ENCODE data around the gene RGS10. TPM values are rescaled to one million over a fixed set of nuclear protein-coding genes. Genes with fewer than 3 reads are reported as not detected.

RGS10 gene
- total RNA-seq, 2 donors from 2014 or later = 17.8 to 23.6 TPM

DNA sequence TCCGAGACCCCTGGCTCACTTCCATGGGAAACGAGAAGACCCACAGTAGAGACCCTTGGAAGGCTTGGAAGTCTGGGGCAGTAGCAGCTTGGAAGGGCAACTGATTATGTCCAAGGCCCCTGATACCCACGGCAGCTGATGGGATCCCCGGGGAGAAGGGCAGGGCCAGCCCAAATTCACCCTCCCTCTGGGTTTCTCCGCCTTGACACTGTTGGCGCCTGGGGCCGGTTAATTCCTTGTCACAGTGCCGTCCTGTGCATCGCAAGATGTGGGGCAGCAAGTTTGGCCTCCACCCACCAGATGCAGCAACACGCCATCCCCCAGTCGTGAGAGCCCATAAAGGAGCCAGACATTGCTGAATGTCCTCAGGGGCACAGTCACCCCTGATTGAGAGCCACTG, 89.2 kb downstream of the RGS10 start:
- Histone ChIP-seq H3K4me3 (no peak overlapping the region), H3K36me3 (no peaks in the 10 kb centered on the region), H3K27ac (no peak overlapping the region), H3K27me3 (no peaks in the 10 kb centered on the region), H3K4me1 (no peaks in the 10 kb centered on the region), H3K9ac (ENCODE audit: low read depth in 2 of 2, low read length in 2 of 2) (no peak overlapping the region), H3K9me3 (no peaks in the 10 kb centered on the region)
- intact Hi-C loops (cut with DNase I) = no loop called here
- no peak for DNase-seq
- TF ChIP-seq, protein P1, sequence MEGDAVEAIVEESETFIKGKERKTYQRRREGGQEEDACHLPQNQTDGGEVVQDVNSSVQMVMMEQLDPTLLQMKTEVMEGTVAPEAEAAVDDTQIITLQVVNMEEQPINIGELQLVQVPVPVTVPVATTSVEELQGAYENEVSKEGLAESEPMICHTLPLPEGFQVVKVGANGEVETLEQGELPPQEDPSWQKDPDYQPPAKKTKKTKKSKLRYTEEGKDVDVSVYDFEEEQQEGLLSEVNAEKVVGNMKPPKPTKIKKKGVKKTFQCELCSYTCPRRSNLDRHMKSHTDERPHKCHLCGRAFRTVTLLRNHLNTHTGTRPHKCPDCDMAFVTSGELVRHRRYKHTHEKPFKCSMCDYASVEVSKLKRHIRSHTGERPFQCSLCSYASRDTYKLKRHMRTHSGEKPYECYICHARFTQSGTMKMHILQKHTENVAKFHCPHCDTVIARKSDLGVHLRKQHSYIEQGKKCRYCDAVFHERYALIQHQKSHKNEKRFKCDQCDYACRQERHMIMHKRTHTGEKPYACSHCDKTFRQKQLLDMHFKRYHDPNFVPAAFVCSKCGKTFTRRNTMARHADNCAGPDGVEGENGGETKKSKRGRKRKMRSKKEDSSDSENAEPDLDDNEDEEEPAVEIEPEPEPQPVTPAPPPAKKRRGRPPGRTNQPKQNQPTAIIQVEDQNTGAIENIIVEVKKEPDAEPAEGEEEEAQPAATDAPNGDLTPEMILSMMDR (IDR thresholded peaks at IDR 0.05) = no peak

DNA sequence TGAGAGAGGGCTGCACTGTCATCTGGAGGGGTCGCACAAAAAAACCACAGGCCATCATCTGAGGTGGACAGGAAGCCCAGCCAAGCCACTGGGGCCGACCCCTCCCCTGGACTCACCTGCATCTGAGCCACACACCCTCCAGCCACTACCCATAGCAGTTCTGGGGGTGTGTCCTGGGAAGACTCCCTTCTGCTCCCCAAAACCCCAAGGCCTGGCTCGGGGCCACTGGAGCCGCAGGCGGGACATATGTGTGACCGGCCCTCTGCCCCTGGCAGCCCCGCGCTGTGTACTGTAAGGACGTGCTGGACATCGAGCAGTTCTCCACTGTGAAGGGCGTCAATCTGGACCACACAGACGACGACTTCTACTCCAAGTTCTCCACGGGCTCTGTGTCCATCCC, 90.1 kb downstream of the RGS10 start:
- intact Hi-C loops (cut with DNase I) = no loop called here
- H3K27me3 ChIP-seq = no peaks in the 10 kb centered on the region
- H3K4me1 ChIP-seq = no peaks in the 10 kb centered on the region
- H3K36me3 ChIP-seq = no peaks in the 10 kb centered on the region
- no peaks in the 10 kb centered on the region for H3K9me3 ChIP-seq
- TF ChIP-seq, protein P1 (IDR thresholded peaks at IDR 0.05) = no peak
- no peak overlapping the region for H3K9ac ChIP-seq (ENCODE audit: low read depth in 2 of 2, low read length in 2 of 2)
- no peak for DNase-seq
- H3K27ac ChIP-seq = no peak overlapping the region
- no peak overlapping the region for H3K4me3 ChIP-seq

DNA sequence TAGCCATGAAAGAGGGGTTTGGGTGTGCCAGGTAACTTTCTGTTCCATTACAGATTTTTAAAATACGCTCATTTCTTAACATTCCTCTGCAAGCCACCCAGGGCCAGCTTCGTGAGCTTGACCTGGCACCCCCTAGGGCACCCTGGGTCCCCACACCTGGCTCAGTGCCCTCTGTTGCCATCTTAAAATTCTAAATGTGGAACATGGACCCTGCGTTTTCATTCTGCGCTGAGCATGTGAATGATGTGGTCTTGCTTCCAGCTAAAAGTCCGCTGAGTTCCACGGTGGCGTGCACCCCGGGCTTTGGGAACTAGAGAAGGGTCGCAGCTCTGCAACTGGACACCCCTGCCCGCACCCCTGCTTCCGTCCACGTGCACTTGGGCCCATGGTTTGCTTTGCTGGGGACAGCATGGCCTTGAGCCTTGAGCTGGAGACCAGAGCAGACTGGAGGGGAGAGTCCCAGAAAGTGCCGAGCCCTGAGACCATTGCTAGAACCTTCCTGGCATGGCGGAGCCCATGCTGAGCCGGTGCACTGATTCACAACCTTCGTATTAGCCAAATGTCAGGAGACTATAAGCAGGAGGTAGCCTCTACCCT, 91.1 kb downstream of the RGS10 start:
- H3K9me3 ChIP-seq = no peaks in the 10 kb centered on the region
- H3K36me3 ChIP-seq = no peaks in the 10 kb centered on the region
- no peak overlapping the region for H3K4me3 ChIP-seq
- H3K27me3 ChIP-seq = no peaks in the 10 kb centered on the region
- intact Hi-C loops (cut with DNase I) = no loop called here
- H3K27ac ChIP-seq = no peak overlapping the region
- DNase-seq = no peak
- no peaks in the 10 kb centered on the region for H3K4me1 ChIP-seq
- H3K9ac ChIP-seq (ENCODE audit: low read depth in 2 of 2, low read length in 2 of 2) = no peak overlapping the region
- TF ChIP-seq, protein P1 (IDR thresholded peaks at IDR 0.05) = no peak

DNA sequence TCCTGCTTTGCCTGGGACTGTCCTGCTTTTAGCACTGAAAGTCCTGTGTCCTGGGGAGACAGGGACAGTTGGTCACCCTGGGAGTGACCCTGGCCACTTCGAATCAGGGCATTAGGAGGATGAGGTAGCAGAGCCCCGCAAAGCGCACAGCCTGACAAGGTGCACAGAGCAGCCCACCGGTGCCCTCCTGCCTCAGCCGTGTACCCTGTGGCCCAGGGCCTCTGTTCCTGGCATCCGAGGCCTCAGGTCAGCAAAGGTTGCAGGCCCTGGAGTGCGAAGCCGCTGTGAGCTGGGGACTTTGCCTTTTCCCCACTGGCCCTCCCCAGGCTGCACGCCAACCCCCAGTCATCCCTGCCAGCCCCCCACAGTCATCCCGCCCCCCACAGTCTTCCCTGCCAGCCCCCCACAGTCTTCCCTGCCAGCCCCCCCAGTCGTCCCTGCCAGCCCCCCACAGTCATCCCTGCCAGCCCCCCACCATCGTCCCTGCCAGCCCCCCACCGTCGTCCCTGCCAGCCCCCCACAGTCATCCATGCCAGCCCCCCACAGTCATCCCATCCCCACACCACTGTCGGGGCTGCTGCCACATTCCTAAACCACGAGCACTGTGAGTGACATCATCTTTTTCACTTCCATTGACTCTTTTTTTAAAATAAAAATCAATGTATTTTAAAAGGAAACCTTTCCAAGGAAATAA, 91.8 kb downstream of the RGS10 start:
- no peak overlapping the region for H3K27ac ChIP-seq
- DNase-seq = no peak
- no peaks in the 10 kb centered on the region for H3K36me3 ChIP-seq
- no peaks in the 10 kb centered on the region for H3K27me3 ChIP-seq
- H3K4me1 ChIP-seq = no peaks in the 10 kb centered on the region
- H3K4me3 ChIP-seq = no peak overlapping the region
- intact Hi-C loops (cut with DNase I) = no loop called here
- H3K9me3 ChIP-seq = no peaks in the 10 kb centered on the region
- H3K9ac ChIP-seq (ENCODE audit: low read depth in 2 of 2, low read length in 2 of 2) = no peak overlapping the region
- TF ChIP-seq, protein P1 (IDR thresholded peaks at IDR 0.05) = no peak

Other genes with a start within 250 kb of the RGS10 start
- gene TIAL1, start 54.2 kb upstream of the RGS10 start, total RNA-seq = 100 to 1,000 TPM; 104 to 126 TPM
- 10 to 100 TPM; 30.4 to 48.9 TPM for gene BAG3, start 108.7 kb upstream of the RGS10 start, total RNA-seq
- gene INPP5F, start 183.3 kb upstream of the RGS10 start, total RNA-seq = 10 to 100 TPM; 12.6 to 15.6 TPM

Measured in colonic mucosa (tissue), 4 donors.